Naive B cell (primary cell): ENCODE data around the gene SSU72. TPM values are rescaled to one million over a fixed set of nuclear protein-coding genes. Genes with fewer than 3 reads are reported as not detected.

Experiments used
- ATAC-seq, 2 donors: fragments of 150-1000 bp; cut with Tn5 transposase; 2 replicates each; pipeline ENCODE4 v1.10.0; 2021; ENCODE audit warnings: low read depth in 2 of 2, mild to moderate bottlenecking in 2 of 2, moderate library complexity in 2 of 2
- DNase-seq: peaks from one replicate; pipeline ENCODE4 v3.0.0; 2022
- H3K27ac Mint-ChIP-seq, 6 donors: one replicate each; pipeline ENCODE4 v1.8.0; 2020 to 2022; ENCODE audit warnings: mild to moderate bottlenecking in 6 of 6, mixed read lengths in 6 of 6, moderate library complexity in 5 of 6, inconsistent platforms in 2 of 6
- H3K27me3 Mint-ChIP-seq, 3 donors: one replicate each; pipeline ENCODE4 v1.8.0; 2021 to 2022; ENCODE audit warnings: mixed read lengths in 3 of 3, mild to moderate bottlenecking in 1 of 3
- H3K36me3 Mint-ChIP-seq, 2 donors: one replicate each; pipeline ENCODE4 v1.8.0; 2020 to 2022; ENCODE audit warnings: mixed read lengths in 2 of 2, inconsistent platforms in 1 of 2, mild to moderate bottlenecking in 1 of 2
- H3K4me1 Mint-ChIP-seq, 3 donors: one replicate each; pipeline ENCODE4 v1.8.0; 2020 to 2022; ENCODE audit warnings: mixed read lengths in 3 of 3, inconsistent platforms in 1 of 3, mild to moderate bottlenecking in 1 of 3, moderate library complexity in 1 of 3
- H3K4me3 Mint-ChIP-seq, 8 donors: one replicate each; pipeline ENCODE4 v1.8.0; 2020 to 2022; ENCODE audit warnings: mild to moderate bottlenecking in 8 of 8, mixed read lengths in 8 of 8, moderate library complexity in 8 of 8, inconsistent platforms in 2 of 8
- H3K9me3 Mint-ChIP-seq, 7 donors: one replicate each; pipeline ENCODE4 v1.8.0; 2020 to 2022; ENCODE audit warnings: mixed read lengths in 7 of 7, mild to moderate bottlenecking in 5 of 7, inconsistent platforms in 2 of 7, moderate library complexity in 1 of 7
- polyA plus RNA-seq, 6 donors: library from polyadenylated mRNA; unstranded; fragments of 300-500 nt; fragmentation: Illumina TruSeq; gene quantifications; one replicate each; pipeline ENCODE4 v1.2.3, GENCODE V29; 2021; ENCODE audit warnings: low read depth in 6 of 6

SSU72 gene
- polyA plus RNA-seq, 6 donors from 2014 or later: 165 to 257 (median 213) TPM

GRCh38 chr1:1616838-1617237 is 42.2 kb upstream of the SSU72 start:
- DNase-seq: no peak
- Mint-ChIP-seq H3K27ac (peak overlapping the region in 4 of 6 donors; percentile 60 to 94 (median 75)), H3K27me3 (no peaks in the 10 kb centered on the region), H3K4me1 (peaks cover 24 to 37% (median 27%) of the 10 kb centered on the region in 3 donors), H3K36me3 (no peaks in the 10 kb centered on the region), H3K4me3 (peak overlapping the region; percentile 72 to 98 (median 85)), H3K9me3 (no peaks in the 10 kb centered on the region)
- no peak for ATAC-seq

GRCh38 chr1:1616045-1616790 is 41.6 kb upstream of the SSU72 start:
- peak overlapping the region; percentile 72 to 98 (median 85) for H3K4me3 Mint-ChIP-seq
- peak overlapping the region; percentile 27 to 94 (median 84) for H3K27ac Mint-ChIP-seq
- no peaks in the 10 kb centered on the region for H3K27me3 Mint-ChIP-seq
- H3K36me3 Mint-ChIP-seq: no peaks in the 10 kb centered on the region
- ATAC-seq: peak; percentile 9 to 10
- peaks cover 24 to 37% (median 27%) of the 10 kb centered on the region in 3 donors for H3K4me1 Mint-ChIP-seq
- DNase-seq: no peak
- H3K9me3 Mint-ChIP-seq: no peaks in the 10 kb centered on the region

- peak within 1 kb of the TSS; percentile 90 to 98 (median 95) for H3K4me3 Mint-ChIP-seq
- H3K27me3 Mint-ChIP-seq: no peaks in the 10 kb centered on the region
- no peaks in the 10 kb centered on the region for H3K36me3 Mint-ChIP-seq
- peak within 1 kb of the TSS; percentile 96 to 99 (median 98) for H3K27ac Mint-ChIP-seq
- DNase-seq: peak; percentile 99
- no peaks in the 10 kb centered on the region for H3K9me3 Mint-ChIP-seq
- peaks cover 24 to 37% (median 27%) of the 10 kb centered on the region in 3 donors for H3K4me1 Mint-ChIP-seq
- ATAC-seq: peak; percentile 80 to 83
These were observed 40.8 kb upstream of the SSU72 start, which contains the start of gene MIB2 for GRCh38 chr1:1615256-1616044. Gene MIB2 (plus strand): TSS chr1:1615500. CDS start chr1:1623453, 7,953 bp downstream.

- ATAC-seq (no peak), DNase-seq (no peak)
- Mint-ChIP-seq H3K4me1 (peaks cover 24 to 37% (median 27%) of the 10 kb centered on the region in 3 donors), H3K36me3 (no peaks in the 10 kb centered on the region), H3K27me3 (no peaks in the 10 kb centered on the region), H3K4me3 (peak overlapping the region; percentile 90 to 98 (median 95)), H3K27ac (peak overlapping the region; percentile 96 to 99 (median 98)), H3K9me3 (no peaks in the 10 kb centered on the region)
These were observed 40.2 kb upstream of the SSU72 start for GRCh38 chr1:1614954-1615255.

- Mint-ChIP-seq H3K27ac (peak overlapping the region; percentile 96 to 99 (median 98)), H3K36me3 (no peaks in the 10 kb centered on the region), H3K27me3 (no peaks in the 10 kb centered on the region), H3K4me3 (peak overlapping the region; percentile 90 to 98 (median 95)), H3K9me3 (no peaks in the 10 kb centered on the region), H3K4me1 (peaks cover 24 to 37% (median 27%) of the 10 kb centered on the region in 3 donors)
- DNase-seq (no peak), ATAC-seq (no peak)
These were observed 39.7 kb upstream of the SSU72 start for GRCh38 chr1:1614204-1614953.

GRCh38 chr1:1613509-1614082 is 38.9 kb upstream of the SSU72 start:
- no peaks in the 10 kb centered on the region for H3K9me3 Mint-ChIP-seq
- H3K4me1 Mint-ChIP-seq: peaks cover 24 to 31% (median 27%) of the 10 kb centered on the region in 3 donors
- no peak for ATAC-seq
- DNase-seq: no peak
- peak overlapping the region in 2 of 6 donors; percentile 52 to 79 for H3K27ac Mint-ChIP-seq
- H3K27me3 Mint-ChIP-seq: no peaks in the 10 kb centered on the region
- H3K36me3 Mint-ChIP-seq: no peaks in the 10 kb centered on the region
- peak overlapping the region; percentile 66 to 98 (median 92) for H3K4me3 Mint-ChIP-seq

- H3K4me1 Mint-ChIP-seq: peaks cover 28 to 33% (median 29%) of the 10 kb centered on the region in 3 donors
- H3K36me3 Mint-ChIP-seq: no peaks in the 10 kb centered on the region
- H3K27ac Mint-ChIP-seq: peak overlapping the region in 1 of 6 donors; percentile 7
- ATAC-seq (no peak), DNase-seq (no peak)
- peak overlapping the region in 1 of 8 donors; percentile 53 for H3K4me3 Mint-ChIP-seq
- H3K27me3 Mint-ChIP-seq: no peaks in the 10 kb centered on the region
- H3K9me3 Mint-ChIP-seq: no peaks in the 10 kb centered on the region
These were observed 37.4 kb upstream of the SSU72 start for GRCh38 chr1:1612104-1612400.

- Mint-ChIP-seq H3K27me3 (no peaks in the 10 kb centered on the region), H3K4me1 (peaks cover 29 to 31% (median 29%) of the 10 kb centered on the region in 3 donors), H3K9me3 (no peaks in the 10 kb centered on the region), H3K27ac (peak overlapping the region in 1 of 6 donors; percentile 52), H3K4me3 (peak overlapping the region in 1 of 8 donors; percentile 41), H3K36me3 (no peaks in the 10 kb centered on the region)
- DNase-seq (no peak), ATAC-seq (no peak)
These were observed 36.1 kb upstream of the SSU72 start for GRCh38 chr1:1610796-1611195.

GRCh38 chr1:1609822-1610485 is 35.3 kb upstream of the SSU72 start:
- ATAC-seq (no peak), DNase-seq (no peak)
- Mint-ChIP-seq H3K27me3 (no peaks in the 10 kb centered on the region), H3K27ac (no peak overlapping the region), H3K36me3 (no peaks in the 10 kb centered on the region), H3K4me3 (no peak overlapping the region), H3K9me3 (no peaks in the 10 kb centered on the region), H3K4me1 (peaks cover 28 to 31% (median 30%) of the 10 kb centered on the region in 3 donors)

- Mint-ChIP-seq H3K4me1 (peaks cover 24 to 28% (median 26%) of the 10 kb centered on the region in 3 donors), H3K4me3 (no peak overlapping the region), H3K9me3 (no peaks in the 10 kb centered on the region), H3K27me3 (peaks cover 0 to 4% (median 0%) of the 10 kb centered on the region in 3 donors), H3K27ac (no peak overlapping the region), H3K36me3 (no peaks in the 10 kb centered on the region)
- no peak for DNase-seq
- ATAC-seq: no peak
These were observed 31.6 kb upstream of the SSU72 start for GRCh38 chr1:1606232-1606631.

GRCh38 chr1:1605724-1606123 is 31.1 kb upstream of the SSU72 start:
- no peaks in the 10 kb centered on the region for H3K36me3 Mint-ChIP-seq
- ATAC-seq: no peak
- H3K27me3 Mint-ChIP-seq: peaks cover 0 to 4% (median 2%) of the 10 kb centered on the region in 3 donors
- no peaks in the 10 kb centered on the region for H3K9me3 Mint-ChIP-seq
- no peak overlapping the region for H3K4me3 Mint-ChIP-seq
- DNase-seq: no peak
- peaks cover 24 to 28% (median 26%) of the 10 kb centered on the region in 3 donors for H3K4me1 Mint-ChIP-seq
- no peak overlapping the region for H3K27ac Mint-ChIP-seq

GRCh38 chr1:1605034-1605591 is 30.4 kb upstream of the SSU72 start:
- H3K27me3 Mint-ChIP-seq: peaks cover 0 to 5% (median 4%) of the 10 kb centered on the region in 3 donors
- peaks cover 24 to 28% (median 26%) of the 10 kb centered on the region in 3 donors for H3K4me1 Mint-ChIP-seq
- no peak for DNase-seq
- H3K4me3 Mint-ChIP-seq: peak overlapping the region in 2 of 8 donors; percentile 28 to 65
- H3K9me3 Mint-ChIP-seq: no peaks in the 10 kb centered on the region
- ATAC-seq: no peak
- peak overlapping the region in 3 of 6 donors; percentile 62 to 88 (median 81) for H3K27ac Mint-ChIP-seq
- H3K36me3 Mint-ChIP-seq: no peaks in the 10 kb centered on the region
